Sigmoid colon (tissue), 7 donors: ENCODE data around the gene COMMD6. TPM values are rescaled to one million over a fixed set of nuclear protein-coding genes. Genes with fewer than 3 reads are reported as not detected.

Source experiments
- DNase-seq: peaks from one replicate; pipeline ENCODE4 v3.0.0-alpha.2; 2019
- H3K27ac ChIP-seq, 4 donors: fragments of 200-600 bp; sonication (generic); one replicate each; pipeline ENCODE4 v1.5.1; 2016 to 2019; ENCODE audit warnings: mild to moderate bottlenecking in 1 of 4
- H3K27me3 ChIP-seq, 3 donors: fragments of 200-600 bp; sonication (generic); one replicate each; pipeline ENCODE4 v1.5.1; 2019; ENCODE audit warnings: mild to moderate bottlenecking in 1 of 3
- H3K36me3 ChIP-seq, 4 donors: fragments of 200-600 bp; sonication (generic); one replicate each; pipeline ENCODE4 v1.5.1; 2016 to 2019
- H3K4me1 ChIP-seq, 4 donors: fragments of 200-600 bp; sonication (generic); one replicate each; pipeline ENCODE4 v1.5.1; 2017 to 2019
- H3K4me3 ChIP-seq, 4 donors: fragments of 200-600 bp; sonication (generic); one replicate each; pipeline ENCODE4 v1.5.1; 2017 to 2019; ENCODE audit warnings: mild to moderate bottlenecking in 2 of 4, moderate library complexity in 1 of 4
- H3K9me3 ChIP-seq, 4 donors: fragments of 200-600 bp in 3 of 4; sonication (generic) in 3 of 4; one replicate each; pipeline versions ENCODE4 v1.5.1 to v1.6.1; 2013 to 2019
- CTCF ChIP-seq, 4 experiments: fragments of 450-650 bp in 3 of 4; fragments of 200-600 bp in 1 of 4; IDR thresholded peaks; one replicate each; pipeline ENCODE4 v1.5.1; 2016 to 2019; ENCODE audit warnings: antibody characterized with exemption in 4 of 4, mild to moderate bottlenecking in 3 of 4, moderate library complexity in 2 of 4
- EP300 ChIP-seq, 4 donors: sonication (generic); formaldehyde crosslinking; IDR thresholded peaks; one replicate each; pipeline ENCODE4 v1.6.1; 2017; ENCODE audit warnings: antibody characterized with exemption in 4 of 4
- POLR2A ChIP-seq, 2 donors: fragments of 450-650 bp; IDR thresholded peaks; one replicate each; pipeline ENCODE4 v1.6.1; 2016; ENCODE audit warnings: antibody characterized with exemption in 2 of 2, mild to moderate bottlenecking in 2 of 2, moderate library complexity in 2 of 2
- POLR2AphosphoS5 ChIP-seq, 4 donors: sonication (generic); formaldehyde crosslinking; IDR thresholded peaks; one replicate each; pipeline ENCODE4 v1.6.1; 2017; ENCODE audit warnings: antibody characterized with exemption in 4 of 4
- WGBS, 2 donors: extraction: QIAGEN DNeasy Blood & Tissue Kit; methylation state at CpG; one replicate each; pipeline ENCODE4 v1.1.7; 2013; 5-methylcytosine and 5-hydroxymethylcytosine counted together
- intact Hi-C: fragments of 100-400 bp; cut with DNase I; formaldehyde crosslinking; loops from one replicate; pipeline ENCODE4 v1.15.1; 2023
- polyA plus RNA-seq, 3 donors: library from polyadenylated mRNA; stranded (reverse); fragments of 200-250 nt; gene quantifications; one replicate each; pipeline ENCODE4 v1.2.3, GENCODE V29; 2013
- total RNA-seq, 4 donors: library from RNA; depleted of rRNA; stranded (reverse); fragments of >200 nt; gene quantifications; one replicate each; pipeline ENCODE4 v1.1.0, GENCODE V29; 2016
- donor health status: healthy with polysubstance abuse.
- donor health status: Bipolar disorder and iron deficiency.
- donor health status: healthy.

The COMMD6 gene
- total and polyA plus RNA-seq, 7 donors, result 138 to 447 (median 190) TPM

GRCh38 chr13:75555836-75556235 is 18.2 kb upstream of the COMMD6 start:
- no peaks in the 10 kb centered on the region for H3K27me3 ChIP-seq
- TF ChIP-seq CTCF (IDR thresholded peaks at IDR 0.05), result no peak
- TF ChIP-seq EP300 (IDR thresholded peaks at IDR 0.05), result no peak
- no peak for TF ChIP-seq POLR2AphosphoS5 (IDR thresholded peaks at IDR 0.05)
- TF ChIP-seq POLR2A (IDR thresholded peaks at IDR 0.05), result no peak
- WGBS, 2 donors, result 81 to 91% methylated on average over 1 of the region's 1 CpG
- intact Hi-C loops, result no loop called here
- H3K36me3 ChIP-seq, result peaks cover 0 to 4% (median 1%) of the 10 kb centered on the region in 4 donors
- H3K9me3 ChIP-seq, result no peaks in the 10 kb centered on the region
- no peak overlapping the region for H3K4me3 ChIP-seq
- peaks cover 0 to 14% (median 7%) of the 10 kb centered on the region in 4 donors for H3K4me1 ChIP-seq
- no peak overlapping the region for H3K27ac ChIP-seq
- no peak for DNase-seq

- intact Hi-C loops, result no loop called here
- H3K4me1 ChIP-seq, result peaks cover 0 to 23% (median 15%) of the 10 kb centered on the region in 4 donors
Measured at GRCh38 chr13:75554981-75555380, 17.3 kb upstream of the COMMD6 start.

GRCh38 chr13:75554464-75554863 is 16.8 kb upstream of the COMMD6 start:
- no peak overlapping the region for H3K27ac ChIP-seq
- no peak overlapping the region for H3K4me3 ChIP-seq
- H3K4me1 ChIP-seq, result peaks cover 0 to 24% (median 15%) of the 10 kb centered on the region in 4 donors
- WGBS, 2 donors, result 92 to 93% methylated on average over 1 of the region's 1 CpG
- TF ChIP-seq CTCF (IDR thresholded peaks at IDR 0.05) (no peak), POLR2AphosphoS5 (IDR thresholded peaks at IDR 0.05) (no peak), POLR2A (IDR thresholded peaks at IDR 0.05) (no peak)
- peaks cover 0 to 4% (median 0%) of the 10 kb centered on the region in 4 donors for H3K36me3 ChIP-seq
- no peak for DNase-seq
- no peaks in the 10 kb centered on the region for H3K9me3 ChIP-seq
- no peaks in the 10 kb centered on the region for H3K27me3 ChIP-seq
- intact Hi-C loops, result no loop called here

More at GRCh38 chr13:75554981-75555380, 17.3 kb upstream of the COMMD6 start:
- 97 to 99% methylated on average over 3 of the region's 3 CpGs for WGBS, 2 donors
- Histone ChIP-seq H3K27me3 (no peaks in the 10 kb centered on the region), H3K9me3 (no peaks in the 10 kb centered on the region), H3K36me3 (peaks cover 0 to 4% (median 0%) of the 10 kb centered on the region in 4 donors), H3K27ac (no peak overlapping the region), H3K4me3 (no peak overlapping the region)
- TF ChIP-seq CTCF (IDR thresholded peaks at IDR 0.05) (no peak), POLR2A (IDR thresholded peaks at IDR 0.05) (no peak), EP300 (IDR thresholded peaks at IDR 0.05) (no peak), POLR2AphosphoS5 (IDR thresholded peaks at IDR 0.05) (no peak)
- DNase-seq, result no peak

GRCh38 chr13:75550159-75550567 is 12.5 kb upstream of the COMMD6 start:
- no peak for DNase-seq

More at GRCh38 chr13:75550159-75550567, 12.5 kb upstream of the COMMD6 start:
- H3K27ac ChIP-seq, result peak overlapping the region; percentile 72 to 79 (median 76)
- no peaks in the 10 kb centered on the region for H3K27me3 ChIP-seq
- TF ChIP-seq POLR2AphosphoS5 (IDR thresholded peaks at IDR 0.05) (no peak), CTCF (IDR thresholded peaks at IDR 0.05) (no peak), EP300 (IDR thresholded peaks at IDR 0.05) (no peak), POLR2A (IDR thresholded peaks at IDR 0.05) (no peak)
- no peaks in the 10 kb centered on the region for H3K9me3 ChIP-seq
- H3K4me3 ChIP-seq, result peak overlapping the region; percentile 77 to 95 (median 85)
- 1 to 2% methylated on average over 10 of the region's 10 CpGs for WGBS, 2 donors
- intact Hi-C loops, result no loop called here
- H3K4me1 ChIP-seq, result peaks cover 0 to 18% (median 16%) of the 10 kb centered on the region in 4 donors
- H3K36me3 ChIP-seq, result peaks cover 0 to 4% (median 0%) of the 10 kb centered on the region in 4 donors
